SK-N-MC (cell line): ENCODE data around the gene CCDC160.
"Not testable (repeated sequence)": the region's sequence is repeated elsewhere in the genome, so short reads cannot be mapped to it uniquely, and the experiment has no call there.

Experiments used
- DNase-seq: peaks from one replicate; pipeline ENCODE4 v3.0.0-alpha.2; 2011; ENCODE audit warnings: low read depth, low spot score
- H3K27ac ChIP-seq: fragments of 200-600 bp; sonication (generic); 2 replicates; pipeline ENCODE4 v1.5.1; 2016; ENCODE audit warnings: mixed run types
- H3K36me3 ChIP-seq: fragments of 200-600 bp; sonication (generic); 2 replicates; pipeline ENCODE4 v1.6.1; 2017; ENCODE audit warnings: antibody characterized with exemption, low read length, mixed read lengths; ENCODE audit not compliant: insufficient read depth
- H3K4me3 ChIP-seq: fragments of 200-600 bp; sonication (generic); 2 replicates; pipeline ENCODE4 v1.5.1; 2016
- H3K9ac ChIP-seq: fragments of 200-600 bp; sonication (generic); 2 replicates; pipeline ENCODE4 v1.8.0; 2017; ENCODE audit warnings: mixed run types, mixed read lengths; ENCODE audit not compliant: insufficient read length
- H3K9me3 ChIP-seq: fragments of 200-600 bp; sonication (generic); 2 replicates; pipeline ENCODE4 v1.6.1; 2017; ENCODE audit warnings: low read depth, mild to moderate bottlenecking, antibody characterized with exemption, low read length, moderate library complexity, mixed read lengths
- EZH2 ChIP-seq: fragments of 200-600 bp; sonication (generic); IDR thresholded peaks from one replicate; pipeline ENCODE4 v1.6.1; 2017; ENCODE audit warnings: antibody characterized with exemption
- FOXP2 ChIP-seq: optimal IDR thresholded peaks from 2 replicates; pipeline ENCODE3; 2011; ENCODE audit warnings: mild to moderate bottlenecking, moderate library complexity; ENCODE audit not compliant: insufficient read depth; ENCODE audit errors: extremely low read length, control extremely low read depth
- POLR2AphosphoS5 ChIP-seq: IDR thresholded peaks from 2 replicates; pipeline ENCODE4 v1.6.1; 2012; ENCODE audit warnings: mild to moderate bottlenecking, low read depth, low read length, borderline replicate concordance

The CCDC160 gene

DNA sequence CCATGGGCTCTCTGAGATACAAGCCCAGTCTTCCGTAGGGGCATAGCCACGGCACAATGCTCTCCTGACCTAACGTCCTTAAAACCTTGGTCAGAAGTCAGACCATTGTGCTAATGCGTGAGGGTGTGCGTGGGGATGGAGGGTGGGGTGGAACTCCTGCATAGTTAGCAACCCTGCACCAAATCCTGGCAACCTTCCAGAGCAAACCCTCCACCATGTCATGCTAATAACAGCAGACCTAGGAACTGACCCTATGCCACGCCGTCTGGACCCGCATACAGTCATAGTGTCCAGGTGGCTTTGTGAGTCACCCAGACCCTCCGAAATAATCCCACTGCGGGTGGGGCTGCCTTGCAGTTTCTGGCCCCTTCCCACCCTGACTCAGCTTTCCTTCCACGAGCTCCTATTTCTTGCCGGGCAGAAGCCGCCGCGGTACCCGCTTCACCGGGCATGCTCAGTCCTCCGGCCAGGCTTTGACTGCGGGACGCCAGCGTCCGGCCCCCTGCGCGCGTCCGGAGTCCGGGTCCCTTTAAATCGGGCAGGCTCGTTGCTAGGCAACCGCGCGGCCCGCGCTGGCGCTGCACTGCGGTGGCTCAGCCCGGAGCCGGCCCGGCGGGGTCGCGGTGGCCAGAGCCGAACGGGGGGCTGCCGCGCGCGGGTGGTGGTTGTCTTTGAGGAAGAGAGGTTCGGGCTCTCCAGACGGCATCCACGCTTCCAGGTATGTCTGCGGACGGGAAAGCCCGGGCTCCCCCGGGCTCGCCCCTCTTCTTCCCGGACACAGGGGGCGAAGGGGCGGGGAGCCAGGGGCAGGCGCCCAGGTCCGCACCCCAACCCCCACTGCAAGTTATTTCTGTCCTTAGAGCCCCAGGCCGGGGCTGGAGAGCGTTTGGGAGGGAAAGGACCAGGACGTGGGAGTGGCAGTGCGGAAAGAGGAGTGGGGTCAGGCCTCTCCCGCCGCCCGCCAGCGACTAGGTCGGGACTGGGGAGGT lies at the start of gene CCDC160:
Gene CCDC160 (plus strand): TSS at position 557 of the 989 bp plus-strand sequence. CDS start 7,619 bp downstream, outside the sequence.
- Histone ChIP-seq H3K9ac (no peak within 1 kb of the TSS), H3K27ac (no peak within 1 kb of the TSS), H3K4me3 (no peak within 1 kb of the TSS), H3K9me3 (no peaks in the 10 kb centered on the region), H3K36me3 (no peaks in the 10 kb centered on the region)
- TF ChIP-seq FOXP2 (no peak), EZH2 (no peak), POLR2AphosphoS5 (no peak)
- DNase-seq, result no peak

DNA sequence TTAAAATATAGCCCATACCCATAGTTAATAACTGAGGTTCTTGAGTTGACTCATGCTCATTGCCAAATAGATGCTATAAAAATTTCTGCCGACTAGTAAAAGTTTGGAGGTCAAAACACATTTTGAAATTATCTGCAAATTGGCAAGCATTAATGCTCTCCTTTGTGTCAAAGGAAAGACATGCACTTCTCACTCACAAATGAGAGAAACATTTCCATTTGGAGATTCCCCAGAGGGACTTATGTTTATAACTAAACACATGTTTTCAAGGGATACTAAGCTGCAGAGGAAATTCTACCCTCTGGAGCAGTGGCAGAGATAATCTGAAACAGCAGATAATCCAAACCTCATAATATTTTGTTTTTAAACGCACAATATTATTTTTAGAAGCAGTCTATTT lies 45.7 kb upstream of the CCDC160 start:
- Histone ChIP-seq H3K36me3 (no peaks in the 10 kb centered on the region), H3K9ac (no peak overlapping the region), H3K4me3 (no peak overlapping the region), H3K9me3 (no peaks in the 10 kb centered on the region), H3K27ac (no peak overlapping the region)
- no peak for DNase-seq
- no peak for TF ChIP-seq POLR2AphosphoS5
- TF ChIP-seq EZH2, result no peak
- TF ChIP-seq FOXP2, result no peak

DNA sequence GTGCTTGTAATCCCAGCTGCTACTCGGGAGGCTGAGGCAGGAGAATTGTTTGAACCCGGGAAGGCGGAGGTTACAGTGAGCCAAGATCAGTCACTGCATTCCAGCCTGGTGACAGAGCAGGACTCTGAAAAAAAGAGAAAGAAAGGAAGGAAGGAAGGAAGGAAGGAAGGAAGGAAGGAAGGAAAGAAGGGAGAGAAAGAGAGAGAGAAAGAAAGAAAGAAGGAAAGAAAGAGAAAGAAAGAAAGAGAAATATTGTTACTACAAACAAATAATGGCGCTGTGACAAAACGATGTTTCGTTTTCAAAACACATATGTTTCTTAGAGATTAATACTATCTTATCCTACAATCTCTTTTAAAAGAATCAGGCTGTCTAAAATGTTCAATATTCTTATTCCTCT lies 42.1 kb upstream of the CCDC160 start:
- Histone ChIP-seq H3K4me3 (no peak overlapping the region), H3K9ac (no peak overlapping the region), H3K36me3 (no peaks in the 10 kb centered on the region), H3K27ac (no peak overlapping the region), H3K9me3 (no peaks in the 10 kb centered on the region)
- DNase-seq, result no peak
- no peak for TF ChIP-seq FOXP2
- no peak for TF ChIP-seq EZH2
- no peak for TF ChIP-seq POLR2AphosphoS5

DNA sequence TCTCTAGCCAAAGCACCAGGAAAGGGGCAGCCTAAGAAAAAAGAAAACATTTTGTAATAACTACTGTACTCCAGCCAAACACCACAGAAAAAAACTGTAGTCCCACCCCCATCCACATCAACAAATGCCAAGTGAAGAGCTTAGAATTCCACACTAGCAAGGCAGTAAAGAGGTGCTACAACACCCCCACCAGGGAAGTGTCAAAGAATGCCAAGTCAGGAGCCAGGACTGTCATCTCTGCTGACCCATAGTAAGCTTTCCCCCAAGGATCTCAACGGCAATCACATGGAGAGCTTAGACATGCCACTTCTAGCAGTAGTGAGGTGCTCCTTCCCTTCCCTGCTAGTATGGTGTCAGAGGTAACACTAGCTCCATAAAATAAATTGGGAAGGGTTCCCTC lies 34.4 kb upstream of the CCDC160 start:
- no peak for TF ChIP-seq POLR2AphosphoS5
- TF ChIP-seq EZH2, result no peak
- no peak for TF ChIP-seq FOXP2
- no peaks in the 10 kb centered on the region for H3K9me3 ChIP-seq
- DNase-seq, result no peak
- H3K4me3 ChIP-seq, result no peak overlapping the region
- H3K27ac ChIP-seq, result no peak overlapping the region
- H3K36me3 ChIP-seq, result no peaks in the 10 kb centered on the region
- H3K9ac ChIP-seq, result no peak overlapping the region

DNA sequence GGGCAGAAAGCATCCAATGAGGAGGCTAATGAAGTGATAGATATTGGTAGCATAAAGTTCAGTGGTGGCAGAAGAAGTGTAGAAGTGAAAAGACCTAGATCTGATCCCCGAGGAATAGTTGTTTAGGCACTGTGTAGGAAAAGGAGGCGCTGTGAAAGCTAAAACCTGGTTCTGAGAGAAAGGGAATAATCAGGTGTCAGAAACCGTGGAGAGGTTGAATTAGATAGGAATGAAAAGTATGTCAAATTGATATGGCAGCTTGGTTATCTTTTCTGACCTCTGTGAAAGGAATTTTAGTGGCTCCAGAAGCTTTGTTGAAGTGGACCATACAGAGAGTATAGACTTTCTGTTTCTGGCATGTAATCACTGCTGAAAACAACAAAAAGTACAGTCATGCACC lies 30.8 kb upstream of the CCDC160 start:
- DNase-seq, result no peak
- no peak overlapping the region for H3K27ac ChIP-seq
- TF ChIP-seq EZH2 (no peak), FOXP2 (no peak), POLR2AphosphoS5 (no peak)
- H3K4me3 ChIP-seq, result no peak overlapping the region
- H3K9me3 ChIP-seq, result no peaks in the 10 kb centered on the region
- no peak overlapping the region for H3K9ac ChIP-seq
- no peaks in the 10 kb centered on the region for H3K36me3 ChIP-seq

DNA sequence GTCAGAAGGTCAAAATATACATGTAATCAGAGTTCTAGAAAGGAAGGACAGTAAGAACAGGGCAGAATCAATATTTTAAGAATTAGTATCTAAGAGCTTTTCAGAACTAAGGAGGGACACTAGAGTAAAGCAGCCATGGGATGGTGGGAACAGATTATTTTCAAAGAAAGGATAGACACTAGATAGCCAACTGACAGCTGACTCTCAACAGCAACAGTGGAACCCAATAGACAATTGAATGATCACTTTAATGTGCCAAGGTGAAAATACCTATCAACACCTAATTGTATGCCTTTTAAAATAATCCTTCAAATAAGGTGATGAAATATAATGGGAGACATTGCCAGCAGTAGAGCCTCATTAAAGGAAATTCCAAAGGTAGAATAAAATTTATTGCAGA lies 26.5 kb upstream of the CCDC160 start:
- no peak overlapping the region for H3K9ac ChIP-seq
- no peak overlapping the region for H3K27ac ChIP-seq
- no peak for TF ChIP-seq POLR2AphosphoS5
- TF ChIP-seq EZH2, result no peak
- TF ChIP-seq FOXP2, result no peak
- no peak overlapping the region for H3K4me3 ChIP-seq
- no peaks in the 10 kb centered on the region for H3K36me3 ChIP-seq
- no peak for DNase-seq
- H3K9me3 ChIP-seq, result no peaks in the 10 kb centered on the region

DNA sequence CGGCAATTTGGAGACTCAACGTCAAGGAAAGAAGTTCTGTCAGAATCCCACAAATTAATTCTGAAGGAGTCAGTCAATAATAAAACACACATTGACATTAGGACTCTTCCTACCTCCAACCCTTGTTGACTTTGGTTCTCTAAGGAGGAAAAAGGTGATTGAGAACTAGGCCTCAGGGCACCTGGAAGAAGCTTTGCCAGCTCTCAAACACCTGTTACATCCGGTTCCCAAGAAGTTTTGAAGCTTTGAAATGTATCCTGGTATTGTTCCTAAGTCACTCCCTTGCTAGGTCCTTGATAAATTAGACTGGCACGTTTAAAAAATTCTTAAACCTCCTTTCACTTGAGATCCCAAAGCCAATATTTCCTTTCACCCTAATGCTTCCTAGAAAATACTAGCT lies 1.7 kb upstream of the CCDC160 start:
- DNase-seq, result no peak
- no peak for TF ChIP-seq FOXP2
- TF ChIP-seq EZH2, result no peak
- no peak for TF ChIP-seq POLR2AphosphoS5
- H3K36me3 ChIP-seq, result no peaks in the 10 kb centered on the region
- no peak overlapping the region for H3K9ac ChIP-seq
- no peak overlapping the region for H3K27ac ChIP-seq
- no peaks in the 10 kb centered on the region for H3K9me3 ChIP-seq
- H3K4me3 ChIP-seq, result no peak overlapping the region

DNA sequence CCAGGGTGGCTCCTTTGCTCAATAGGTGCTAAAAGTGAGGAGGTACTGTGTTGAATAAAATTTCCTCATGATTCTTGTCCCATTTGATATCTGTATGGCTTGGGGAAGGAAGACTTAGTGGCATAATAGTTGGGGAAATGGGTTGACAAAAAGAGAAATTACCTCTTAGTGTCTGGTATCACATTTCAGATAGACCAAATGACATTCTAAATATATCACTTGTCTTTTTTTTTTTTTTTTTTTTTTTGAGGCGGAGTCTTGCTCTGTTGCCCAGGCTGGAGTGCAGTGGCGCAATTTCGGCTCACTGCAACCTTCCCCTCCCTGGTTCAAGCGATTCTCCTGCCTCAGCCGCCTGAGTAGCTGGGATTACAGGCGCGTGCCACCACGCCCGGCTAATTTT lies 1.2 kb downstream of the CCDC160 start:
- not testable (repeated sequence) for H3K9me3 ChIP-seq, H3K36me3 ChIP-seq, H3K27ac ChIP-seq, H3K4me3 ChIP-seq, H3K9ac ChIP-seq, DNase-seq

DNA sequence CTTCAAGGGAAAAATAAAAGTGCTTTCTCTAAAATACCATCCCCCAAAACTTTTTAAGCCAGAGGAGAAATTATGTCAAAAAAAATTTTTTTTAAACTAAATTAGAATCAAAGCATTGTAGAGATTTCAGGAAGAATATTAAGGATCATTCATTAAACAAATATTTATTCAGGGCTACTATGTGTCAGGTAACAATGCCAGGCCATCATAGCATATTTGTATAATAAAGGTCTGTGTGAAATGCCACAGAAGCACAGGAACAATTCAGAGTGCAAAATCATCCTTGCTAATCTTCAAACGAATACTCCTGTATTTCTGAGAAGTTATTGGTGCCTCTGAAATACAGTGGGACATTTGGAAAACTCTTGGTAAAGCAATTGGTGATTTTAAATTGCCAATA lies 2.0 kb downstream of the CCDC160 start:
- no peak overlapping the region for H3K9ac ChIP-seq
- TF ChIP-seq FOXP2, result no peak
- no peak for TF ChIP-seq EZH2
- no peak for TF ChIP-seq POLR2AphosphoS5
- no peaks in the 10 kb centered on the region for H3K36me3 ChIP-seq
- no peak overlapping the region for H3K27ac ChIP-seq
- H3K9me3 ChIP-seq, result no peaks in the 10 kb centered on the region
- no peak overlapping the region for H3K4me3 ChIP-seq
- no peak for DNase-seq
